GM18505 (cell line): ENCODE data around the gene AKAP8L.

Source experiments
- ATAC-seq: cut with Tn5 transposase; IDR thresholded peaks from one replicate; pipeline ENCODE4 v1.9.1; 2021; ENCODE audit not compliant: unreplicated experiment
- POLR2A ChIP-seq: IDR thresholded peaks from 4 replicates; pipeline ENCODE4 v1.6.1; 2011; ENCODE audit warnings: borderline replicate concordance; ENCODE audit not compliant: insufficient read depth, insufficient read length; ENCODE audit errors: extremely low read depth

Gene AKAP8L, protein sequence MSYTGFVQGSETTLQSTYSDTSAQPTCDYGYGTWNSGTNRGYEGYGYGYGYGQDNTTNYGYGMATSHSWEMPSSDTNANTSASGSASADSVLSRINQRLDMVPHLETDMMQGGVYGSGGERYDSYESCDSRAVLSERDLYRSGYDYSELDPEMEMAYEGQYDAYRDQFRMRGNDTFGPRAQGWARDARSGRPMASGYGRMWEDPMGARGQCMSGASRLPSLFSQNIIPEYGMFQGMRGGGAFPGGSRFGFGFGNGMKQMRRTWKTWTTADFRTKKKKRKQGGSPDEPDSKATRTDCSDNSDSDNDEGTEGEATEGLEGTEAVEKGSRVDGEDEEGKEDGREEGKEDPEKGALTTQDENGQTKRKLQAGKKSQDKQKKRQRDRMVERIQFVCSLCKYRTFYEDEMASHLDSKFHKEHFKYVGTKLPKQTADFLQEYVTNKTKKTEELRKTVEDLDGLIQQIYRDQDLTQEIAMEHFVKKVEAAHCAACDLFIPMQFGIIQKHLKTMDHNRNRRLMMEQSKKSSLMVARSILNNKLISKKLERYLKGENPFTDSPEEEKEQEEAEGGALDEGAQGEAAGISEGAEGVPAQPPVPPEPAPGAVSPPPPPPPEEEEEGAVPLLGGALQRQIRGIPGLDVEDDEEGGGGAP

DNA sequence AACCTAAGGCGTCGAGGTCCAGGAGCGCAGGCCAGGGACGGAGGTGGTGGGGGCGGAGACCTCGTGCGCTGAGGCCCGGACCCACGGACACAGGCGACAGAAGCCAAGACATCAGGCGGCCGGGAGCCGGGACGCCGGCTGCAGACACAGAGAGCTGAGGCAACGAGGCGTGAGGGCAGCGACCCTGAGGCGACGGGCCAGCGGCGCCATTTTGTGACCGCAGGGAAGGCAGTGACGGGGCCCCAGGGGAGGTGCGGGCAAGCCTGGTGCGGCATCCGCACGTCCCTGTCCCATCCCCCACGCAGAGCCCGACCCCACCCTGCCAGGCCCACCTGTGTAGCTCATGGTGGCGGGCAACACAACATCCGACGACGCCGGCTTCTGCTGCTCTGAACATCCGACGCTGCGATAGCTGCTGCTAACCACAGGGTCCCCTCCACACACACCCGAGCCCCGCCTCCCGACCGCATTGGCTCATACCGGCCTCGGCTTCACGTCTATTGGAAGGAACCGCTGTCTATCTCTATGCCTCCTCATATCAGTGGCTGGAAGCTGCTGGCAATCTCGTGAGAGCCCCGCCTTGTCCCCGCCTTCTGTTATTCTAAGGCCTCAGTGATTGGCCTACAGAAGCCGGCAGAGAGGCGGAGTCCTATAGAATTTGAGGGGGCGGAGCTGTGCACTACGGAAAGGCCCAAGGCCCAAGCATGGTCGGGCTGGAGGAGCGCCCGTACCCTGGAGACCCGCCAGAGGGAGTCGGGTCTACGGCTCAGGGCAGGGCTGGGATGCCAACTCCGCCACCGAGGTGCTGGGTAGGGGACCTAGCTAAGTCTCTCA, at the start of gene AKAP8L:
Gene AKAP8L (minus strand): TSS at position 410 of the 834 bp plus-strand sequence. CDS start 65 bp downstream, at position 345.
- TF ChIP-seq POLR2A = peak; percentile 95
- ATAC-seq = peak; percentile 85

DNA sequence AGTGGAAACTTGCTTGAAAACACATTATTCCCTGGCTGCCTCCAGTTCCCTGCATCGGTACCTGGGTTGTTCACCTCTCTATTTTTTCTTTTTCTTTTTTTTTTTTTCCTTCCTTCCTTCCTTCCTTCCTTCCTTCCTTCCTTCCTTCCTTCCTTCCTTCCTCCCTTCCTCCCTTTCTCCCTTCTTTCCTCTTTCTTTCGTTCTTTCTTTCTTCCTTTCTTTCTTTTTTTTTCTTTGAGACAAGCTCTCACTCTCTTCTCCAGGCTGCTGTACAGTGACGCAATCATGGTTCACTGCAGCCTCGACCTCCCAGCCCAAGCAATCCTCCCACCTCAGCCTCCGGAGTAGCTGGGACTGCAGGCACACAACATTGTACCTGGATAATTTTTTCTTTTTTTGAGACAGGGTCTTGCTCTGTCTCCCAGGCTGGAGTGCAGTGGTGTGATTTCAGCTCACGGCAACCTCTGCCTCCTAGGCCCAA, 49.0 kb upstream of the AKAP8L start:
- ATAC-seq = no peak
- TF ChIP-seq POLR2A = no peak

GRCh38 chr19:15466851-15467733, 48.3 kb upstream of the AKAP8L start:
- ATAC-seq = peak; percentile 45
- TF ChIP-seq POLR2A = no peak

DNA sequence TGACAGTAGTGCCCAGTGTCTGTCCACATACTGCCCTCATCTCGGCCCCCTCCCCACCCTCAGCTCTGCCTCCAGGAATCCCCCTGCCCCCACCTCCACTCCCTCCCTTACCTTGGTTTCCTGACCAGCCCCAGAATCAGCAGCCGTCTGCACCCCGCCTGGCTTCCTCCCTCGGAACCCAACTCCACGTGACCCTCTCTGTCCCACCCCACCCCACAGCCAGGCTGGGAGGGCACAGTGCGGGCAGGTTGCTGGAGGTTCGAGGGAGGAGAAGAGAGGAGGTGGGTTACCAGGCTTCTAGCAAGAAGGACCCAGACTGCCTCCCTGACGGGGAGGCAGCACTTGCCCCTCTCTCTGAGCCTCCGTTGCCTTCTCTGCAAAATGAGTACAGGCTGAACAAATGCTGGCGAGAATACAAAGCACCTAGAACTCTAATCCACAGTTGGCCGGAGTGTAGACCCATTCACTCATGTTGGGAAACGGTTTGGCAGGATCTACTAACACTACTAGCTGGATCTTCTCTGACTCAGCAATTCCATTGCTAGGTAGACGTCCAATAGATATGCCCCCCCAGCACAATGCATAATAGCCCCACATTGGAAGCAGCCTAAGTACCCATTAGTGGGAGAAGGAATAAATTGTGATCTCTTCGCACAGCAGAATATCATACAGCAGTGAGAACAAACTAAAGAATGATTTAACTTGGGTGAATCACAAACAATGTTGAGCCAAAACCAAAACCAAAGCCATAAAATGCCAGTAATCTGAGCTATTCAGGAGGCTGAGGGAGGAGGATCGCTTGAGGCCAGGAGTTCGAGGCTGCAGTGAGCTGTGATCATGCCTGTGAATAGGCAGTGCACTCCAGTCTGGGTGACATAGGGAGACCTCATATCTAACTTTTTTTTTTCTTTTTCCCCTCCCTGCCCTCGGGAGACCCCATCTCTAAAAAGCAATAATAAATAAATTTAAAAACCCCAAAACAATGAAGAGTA, 45.9 kb upstream of the AKAP8L start, which contains the start of gene RASAL3:
Gene RASAL3 (minus strand): TSS at position 151 of the 992 bp plus-strand sequence. CDS start 186 bp downstream, outside the sequence.
- TF ChIP-seq POLR2A = peak; percentile 10
- no peak for ATAC-seq

GRCh38 chr19:15463861-15464371, 45.1 kb upstream of the AKAP8L start:
- ATAC-seq = no peak
- peak; percentile 79 for TF ChIP-seq POLR2A

- no peak for ATAC-seq
- TF ChIP-seq POLR2A = no peak
These were observed 42.9 kb upstream of the AKAP8L start for GRCh38 chr19:15461694-15462093.

DNA sequence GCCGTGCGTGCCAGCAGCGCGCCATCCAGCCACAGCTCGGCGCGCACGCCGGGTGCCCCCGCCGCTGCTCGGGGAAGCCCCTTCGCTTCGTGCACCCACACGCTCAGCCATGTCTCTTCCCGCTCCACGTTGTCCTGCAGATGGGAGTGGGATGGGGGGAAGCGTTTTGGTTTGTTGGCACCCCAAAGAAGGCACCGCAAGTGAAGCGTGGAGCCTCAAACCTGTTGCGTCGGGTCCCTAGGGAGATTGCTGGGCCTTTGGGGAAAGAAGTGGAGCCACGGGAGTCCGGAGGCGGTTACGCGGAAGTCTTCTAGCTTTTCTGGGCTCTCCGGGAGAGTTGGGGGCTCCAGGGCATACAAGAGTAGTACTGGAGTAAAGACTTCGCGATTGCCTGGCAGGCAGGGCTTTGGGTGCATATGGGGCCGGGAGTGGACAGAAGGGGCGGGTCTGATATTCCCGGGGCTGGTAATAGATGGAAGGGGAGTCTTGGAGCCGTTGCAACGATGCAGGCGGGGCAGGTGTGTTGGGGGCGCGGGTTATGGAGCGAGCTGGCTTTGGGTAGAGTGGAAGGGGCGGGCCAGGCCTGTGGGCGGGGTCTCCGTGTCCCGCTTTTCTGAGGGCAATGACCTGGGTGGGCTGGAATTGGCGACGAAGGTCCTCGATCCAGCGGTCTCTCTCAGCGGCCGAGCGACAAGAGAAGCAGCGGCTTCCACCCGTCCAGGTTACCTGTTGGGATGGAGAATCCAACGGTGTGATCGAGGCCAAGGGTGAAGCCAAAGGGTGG, 39.1 kb upstream of the AKAP8L start:
- TF ChIP-seq POLR2A = peak; percentile 3
- no peak for ATAC-seq

GRCh38 chr19:15456871-15457700, 38.3 kb upstream of the AKAP8L start:
- ATAC-seq = no peak

GRCh38 chr19:15456441-15456840, 37.7 kb upstream of the AKAP8L start:
- ATAC-seq = no peak
- TF ChIP-seq POLR2A = no peak

More at GRCh38 chr19:15456871-15457700, 38.3 kb upstream of the AKAP8L start:
- TF ChIP-seq POLR2A = no peak

DNA sequence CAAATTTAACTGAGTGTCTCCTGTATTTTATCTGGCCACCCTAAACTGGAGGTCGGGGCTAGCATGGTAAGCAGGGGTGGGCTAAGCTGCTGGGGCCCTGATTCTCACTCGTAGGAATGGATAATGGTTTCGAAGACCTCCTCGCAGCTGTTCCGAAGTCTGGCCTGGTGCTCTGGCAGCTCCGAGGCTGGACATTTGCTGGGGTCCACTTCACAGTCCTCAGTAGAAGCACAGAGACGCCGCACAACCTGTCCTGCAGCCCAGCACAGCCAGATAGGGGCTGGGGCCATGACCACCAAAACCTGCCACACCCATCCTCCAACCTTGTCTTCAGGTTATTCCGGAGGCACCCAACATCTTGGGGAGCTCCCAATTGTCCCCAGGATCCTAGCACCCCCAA, 37.2 kb upstream of the AKAP8L start:
- ATAC-seq = no peak
- TF ChIP-seq POLR2A = no peak
